ENCODE measurements around the gene LRP1-AS. TPM values are rescaled to one million over a fixed set of nuclear protein-coding genes. Genes with fewer than 3 reads are reported as not detected.

LRP1-AS gene
- total and polyA plus RNA-seq, 10 of the 15 experiments (the other 5 are each of a cell fraction or from before 2014, with no cell fraction given): not detected

GRCh38 chr12:57110104-57111030, 37.1 kb downstream of the LRP1-AS start (continued):
- no peak for TF ChIP-seq ZBED1 (IDR thresholded peaks at IDR 0.05; ENCODE audit: borderline replicate concordance)
- TF ChIP-seq, protein P1, sequence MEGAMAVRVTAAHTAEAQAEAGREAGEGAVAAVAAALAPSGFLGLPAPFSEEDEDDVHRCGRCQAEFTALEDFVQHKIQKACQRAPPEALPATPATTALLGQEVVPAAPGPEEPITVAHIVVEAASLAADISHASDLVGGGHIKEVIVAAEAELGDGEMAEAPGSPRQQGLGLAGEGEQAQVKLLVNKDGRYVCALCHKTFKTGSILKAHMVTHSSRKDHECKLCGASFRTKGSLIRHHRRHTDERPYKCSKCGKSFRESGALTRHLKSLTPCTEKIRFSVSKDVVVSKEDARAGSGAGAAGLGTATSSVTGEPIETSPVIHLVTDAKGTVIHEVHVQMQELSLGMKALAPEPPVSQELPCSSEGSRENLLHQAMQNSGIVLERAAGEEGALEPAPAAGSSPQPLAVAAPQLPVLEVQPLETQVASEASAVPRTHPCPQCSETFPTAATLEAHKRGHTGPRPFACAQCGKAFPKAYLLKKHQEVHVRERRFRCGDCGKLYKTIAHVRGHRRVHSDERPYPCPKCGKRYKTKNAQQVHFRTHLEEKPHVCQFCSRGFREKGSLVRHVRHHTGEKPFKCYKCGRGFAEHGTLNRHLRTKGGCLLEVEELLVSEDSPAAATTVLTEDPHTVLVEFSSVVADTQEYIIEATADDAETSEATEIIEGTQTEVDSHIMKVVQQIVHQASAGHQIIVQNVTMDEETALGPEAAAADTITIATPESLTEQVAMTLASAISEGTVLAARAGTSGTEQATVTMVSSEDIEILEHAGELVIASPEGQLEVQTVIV (IDR thresholded peaks at IDR 0.05; ENCODE audit: borderline replicate concordance, partially characterized antibody): no peak
- TF ChIP-seq PKNOX1 (IDR thresholded peaks at IDR 0.05): no peak
- no peak; the same call in 1 of the 2 replicates for TF ChIP-seq ZNF207 (IDR thresholded peaks at IDR 0.05; ENCODE audit: borderline replicate concordance)
- TF ChIP-seq ZNF687 (IDR thresholded peaks at IDR 0.05): no peak
- TF ChIP-seq NR2C2 (IDR thresholded peaks at IDR 0.05; ENCODE audit: borderline replicate concordance, control insufficient read depth, insufficient read length, low read depth): no peak
- TF ChIP-seq, protein P2, sequence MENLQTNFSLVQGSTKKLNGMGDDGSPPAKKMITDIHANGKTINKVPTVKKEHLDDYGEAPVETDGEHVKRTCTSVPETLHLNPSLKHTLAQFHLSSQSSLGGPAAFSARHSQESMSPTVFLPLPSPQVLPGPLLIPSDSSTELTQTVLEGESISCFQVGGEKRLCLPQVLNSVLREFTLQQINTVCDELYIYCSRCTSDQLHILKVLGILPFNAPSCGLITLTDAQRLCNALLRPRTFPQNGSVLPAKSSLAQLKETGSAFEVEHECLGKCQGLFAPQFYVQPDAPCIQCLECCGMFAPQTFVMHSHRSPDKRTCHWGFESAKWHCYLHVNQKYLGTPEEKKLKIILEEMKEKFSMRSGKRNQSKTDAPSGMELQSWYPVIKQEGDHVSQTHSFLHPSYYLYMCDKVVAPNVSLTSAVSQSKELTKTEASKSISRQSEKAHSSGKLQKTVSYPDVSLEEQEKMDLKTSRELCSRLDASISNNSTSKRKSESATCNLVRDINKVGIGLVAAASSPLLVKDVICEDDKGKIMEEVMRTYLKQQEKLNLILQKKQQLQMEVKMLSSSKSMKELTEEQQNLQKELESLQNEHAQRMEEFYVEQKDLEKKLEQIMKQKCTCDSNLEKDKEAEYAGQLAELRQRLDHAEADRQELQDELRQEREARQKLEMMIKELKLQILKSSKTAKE (IDR thresholded peaks at IDR 0.05; ENCODE audit: low read depth, poor library complexity, severe bottlenecking): peak; percentile 64
- TF ChIP-seq TBL1XR1 (IDR thresholded peaks at IDR 0.05; ENCODE audit: low read depth, low read length): no peak
- TF ChIP-seq TCF3 (IDR thresholded peaks at IDR 0.05; ENCODE audit: borderline replicate concordance, insufficient read depth, low read depth, low read length): no peak
- no peak for TF ChIP-seq TCF7 (IDR thresholded peaks at IDR 0.05; ENCODE audit: borderline replicate concordance)
- TF ChIP-seq JUND (IDR thresholded peaks at IDR 0.05; ENCODE audit: low read depth, low read length): no peak
- no peak for TF ChIP-seq ESRRA (IDR thresholded peaks at IDR 0.05; ENCODE audit: low read length)
- TF ChIP-seq, protein P3, sequence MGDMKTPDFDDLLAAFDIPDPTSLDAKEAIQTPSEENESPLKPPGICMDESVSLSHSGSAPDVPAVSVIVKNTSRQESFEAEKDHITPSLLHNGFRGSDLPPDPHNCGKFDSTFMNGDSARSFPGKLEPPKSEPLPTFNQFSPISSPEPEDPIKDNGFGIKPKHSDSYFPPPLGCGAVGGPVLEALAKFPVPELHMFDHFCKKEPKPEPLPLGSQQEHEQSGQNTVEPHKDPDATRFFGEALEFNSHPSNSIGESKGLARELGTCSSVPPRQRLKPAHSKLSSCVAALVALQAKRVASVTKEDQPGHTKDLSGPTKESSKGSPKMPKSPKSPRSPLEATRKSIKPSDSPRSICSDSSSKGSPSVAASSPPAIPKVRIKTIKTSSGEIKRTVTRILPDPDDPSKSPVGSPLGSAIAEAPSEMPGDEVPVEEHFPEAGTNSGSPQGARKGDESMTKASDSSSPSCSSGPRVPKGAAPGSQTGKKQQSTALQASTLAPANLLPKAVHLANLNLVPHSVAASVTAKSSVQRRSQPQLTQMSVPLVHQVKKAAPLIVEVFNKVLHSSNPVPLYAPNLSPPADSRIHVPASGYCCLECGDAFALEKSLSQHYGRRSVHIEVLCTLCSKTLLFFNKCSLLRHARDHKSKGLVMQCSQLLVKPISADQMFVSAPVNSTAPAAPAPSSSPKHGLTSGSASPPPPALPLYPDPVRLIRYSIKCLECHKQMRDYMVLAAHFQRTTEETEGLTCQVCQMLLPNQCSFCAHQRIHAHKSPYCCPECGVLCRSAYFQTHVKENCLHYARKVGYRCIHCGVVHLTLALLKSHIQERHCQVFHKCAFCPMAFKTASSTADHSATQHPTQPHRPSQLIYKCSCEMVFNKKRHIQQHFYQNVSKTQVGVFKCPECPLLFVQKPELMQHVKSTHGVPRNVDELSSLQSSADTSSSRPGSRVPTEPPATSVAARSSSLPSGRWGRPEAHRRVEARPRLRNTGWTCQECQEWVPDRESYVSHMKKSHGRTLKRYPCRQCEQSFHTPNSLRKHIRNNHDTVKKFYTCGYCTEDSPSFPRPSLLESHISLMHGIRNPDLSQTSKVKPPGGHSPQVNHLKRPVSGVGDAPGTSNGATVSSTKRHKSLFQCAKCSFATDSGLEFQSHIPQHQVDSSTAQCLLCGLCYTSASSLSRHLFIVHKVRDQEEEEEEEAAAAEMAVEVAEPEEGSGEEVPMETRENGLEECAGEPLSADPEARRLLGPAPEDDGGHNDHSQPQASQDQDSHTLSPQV (IDR thresholded peaks at IDR 0.05): no peak
- no peak for TF ChIP-seq ATF7 (IDR thresholded peaks at IDR 0.05; ENCODE audit: low read depth)

All from GM12878 (cell line).